Tibial nerve (tissue), 4 donors: ENCODE data around the gene NSD1. TPM values are rescaled to one million over a fixed set of nuclear protein-coding genes. Genes with fewer than 3 reads are reported as not detected.

ENCODE experiments used
- DNase-seq, 2 donors: peaks; one replicate each; pipeline ENCODE4 v3.0.0-alpha.2; 2019; ENCODE audit warnings: low spot score in 2 of 2
- H3K27ac ChIP-seq, 4 donors: fragments of 200-600 bp; sonication (generic) in 3 of 4; one replicate each; pipeline ENCODE4 v1.5.1; 2017 to 2019; ENCODE audit warnings: mild to moderate bottlenecking in 1 of 4
- H3K27me3 ChIP-seq, 2 donors: fragments of 200-600 bp; sonication (generic) in 1 of 2; one replicate each; pipeline versions ENCODE4 v1.5.1 to v1.6.0; 2017 to 2019
- H3K36me3 ChIP-seq, 3 donors: fragments of 200-600 bp; sonication (generic); one replicate each; pipeline ENCODE4 v1.5.1; 2018 to 2019
- H3K4me1 ChIP-seq, 4 donors: fragments of 200-600 bp; sonication (generic) in 3 of 4; one replicate each; pipeline ENCODE4 v1.5.1; 2017 to 2019
- H3K4me3 ChIP-seq, 4 donors: fragments of 200-600 bp; sonication (generic) in 3 of 4; one replicate each; pipeline ENCODE4 v1.5.1; 2017 to 2019; ENCODE audit warnings: mild to moderate bottlenecking in 1 of 4, moderate library complexity in 1 of 4
- H3K9me3 ChIP-seq, 4 donors: fragments of 200-600 bp; sonication (generic) in 3 of 4; one replicate each; pipeline ENCODE4 v1.5.1; 2017 to 2019
- CTCF ChIP-seq, 5 experiments: fragments of 200-600 bp in 3 of 5; fragments of 450-650 bp in 2 of 5; sonication (generic) in 3 of 5; IDR thresholded peaks; one replicate each; pipeline ENCODE4 v1.5.1; 2016 to 2019; ENCODE audit warnings: antibody characterized with exemption in 5 of 5, mild to moderate bottlenecking in 3 of 5, moderate library complexity in 2 of 5
- EP300 ChIP-seq, 2 donors: sonication (generic); formaldehyde crosslinking; IDR thresholded peaks; one replicate each; pipeline ENCODE4 v1.6.1; 2017; ENCODE audit warnings: antibody characterized with exemption in 2 of 2, mild to moderate bottlenecking in 1 of 2
- POLR2A ChIP-seq, 2 donors: fragments of 450-650 bp; IDR thresholded peaks; one replicate each; pipeline ENCODE4 v1.6.1; 2017; ENCODE audit warnings: antibody characterized with exemption in 2 of 2, mild to moderate bottlenecking in 2 of 2, moderate library complexity in 2 of 2
- WGBS, 2 donors: methylation state at CpG; one replicate each; pipeline ENCODE4 v1.1.5; 2018; 5-methylcytosine and 5-hydroxymethylcytosine counted together
- total RNA-seq, 4 donors: library from RNA; depleted of rRNA; stranded (reverse); fragments of >200 nt; gene quantifications; one replicate each; pipeline ENCODE4 v1.1.0, GENCODE V29; 2016

The NSD1 gene
- total RNA-seq, 4 donors from 2014 or later, result 36.6 to 51.3 (median 40.7) TPM

- Histone ChIP-seq H3K27me3 (no peaks in the 10 kb centered on the region), H3K36me3 (peaks cover 0 to 16% (median 0%) of the 10 kb centered on the region in 3 donors), H3K4me1 (peaks cover 0 to 14% (median 0%) of the 10 kb centered on the region in 4 donors), H3K4me3 (no peak overlapping the region), H3K27ac (no peak overlapping the region), H3K9me3 (no peaks in the 10 kb centered on the region)
- TF ChIP-seq POLR2A (IDR thresholded peaks at IDR 0.05) (no peak), CTCF (IDR thresholded peaks at IDR 0.05) (no peak), EP300 (IDR thresholded peaks at IDR 0.05) (no peak)
- DNase-seq, result no peak
- WGBS, 2 donors, result 83% methylated on average over 8 of the region's 8 CpGs
Measured at GRCh38 chr5:177220576-177220975, 87.0 kb downstream of the NSD1 start.

GRCh38 chr5:177222269-177222668 lies 88.7 kb downstream of the NSD1 start:
- no peaks in the 10 kb centered on the region for H3K9me3 ChIP-seq
- no peak for DNase-seq
- H3K4me3 ChIP-seq, result no peak overlapping the region
- H3K27ac ChIP-seq, result no peak overlapping the region
- H3K36me3 ChIP-seq, result peaks cover 0 to 12% (median 0%) of the 10 kb centered on the region in 3 donors
- 94 to 95% methylated on average over 4 of the region's 4 CpGs for WGBS, 2 donors
- peaks cover 0 to 19% (median 0%) of the 10 kb centered on the region in 4 donors for H3K4me1 ChIP-seq
- TF ChIP-seq POLR2A (IDR thresholded peaks at IDR 0.05) (no peak), CTCF (IDR thresholded peaks at IDR 0.05) (no peak), EP300 (IDR thresholded peaks at IDR 0.05) (no peak)
- no peaks in the 10 kb centered on the region for H3K27me3 ChIP-seq

GRCh38 chr5:177225798-177226197 lies 92.2 kb downstream of the NSD1 start:
- 94 to 96% methylated on average over 4 of the region's 4 CpGs for WGBS, 2 donors
- Histone ChIP-seq H3K36me3 (peaks cover 0 to 19% (median 0%) of the 10 kb centered on the region in 3 donors), H3K9me3 (no peaks in the 10 kb centered on the region), H3K4me1 (peaks cover 0 to 25% (median 0%) of the 10 kb centered on the region in 4 donors), H3K27me3 (no peaks in the 10 kb centered on the region), H3K27ac (no peak overlapping the region), H3K4me3 (no peak overlapping the region)
- no peak for TF ChIP-seq CTCF (IDR thresholded peaks at IDR 0.05)
- no peak for TF ChIP-seq EP300 (IDR thresholded peaks at IDR 0.05)
- no peak for TF ChIP-seq POLR2A (IDR thresholded peaks at IDR 0.05)
- DNase-seq, result no peak

- no peak for DNase-seq
- peaks cover 0 to 25% (median 0%) of the 10 kb centered on the region in 3 donors for H3K36me3 ChIP-seq
- WGBS, 2 donors, result 79 to 82% methylated on average over 1 of the region's 1 CpG
Measured at GRCh38 chr5:177226860-177227259, 93.3 kb downstream of the NSD1 start.

GRCh38 chr5:177228751-177229150 lies 95.2 kb downstream of the NSD1 start:
- Histone ChIP-seq H3K9me3 (no peaks in the 10 kb centered on the region), H3K27me3 (no peaks in the 10 kb centered on the region), H3K4me1 (peaks cover 0 to 38% (median 0%) of the 10 kb centered on the region in 4 donors), H3K4me3 (no peak overlapping the region), H3K27ac (no peak overlapping the region), H3K36me3 (peaks cover 0 to 25% (median 0%) of the 10 kb centered on the region in 3 donors)
- WGBS, 2 donors, result 94 to 98% methylated on average over 3 of the region's 3 CpGs
- DNase-seq, result no peak
- TF ChIP-seq CTCF (IDR thresholded peaks at IDR 0.05) (no peak), POLR2A (IDR thresholded peaks at IDR 0.05) (no peak), EP300 (IDR thresholded peaks at IDR 0.05) (no peak)

More at GRCh38 chr5:177226860-177227259, 93.3 kb downstream of the NSD1 start:
- Histone ChIP-seq H3K27me3 (no peaks in the 10 kb centered on the region), H3K4me1 (peaks cover 0 to 19% (median 0%) of the 10 kb centered on the region in 4 donors), H3K9me3 (no peaks in the 10 kb centered on the region), H3K27ac (no peak overlapping the region), H3K4me3 (no peak overlapping the region)
- TF ChIP-seq POLR2A (IDR thresholded peaks at IDR 0.05), result no peak
- no peak for TF ChIP-seq CTCF (IDR thresholded peaks at IDR 0.05)
- TF ChIP-seq EP300 (IDR thresholded peaks at IDR 0.05), result no peak
